ENCODE data around the gene ABTB1. TPM values are rescaled to one million over a fixed set of nuclear protein-coding genes. Genes with fewer than 3 reads are reported as not detected.

The ABTB1 gene
- total and polyA plus RNA-seq, 2 of the 13 experiments (the other 11 are each of a cell fraction or from before 2014, with no cell fraction given), result 0.42 to 14.5 TPM

- TF ChIP-seq NR0B2 (CRISPR knock-in tag; IDR thresholded peaks at IDR 0.05), result peak; percentile 80; the same call in 1 of the 2 replicates
- TF ChIP-seq ZSCAN9 (CRISPR knock-in tag; IDR thresholded peaks at IDR 0.05; ENCODE audit: borderline replicate concordance), result peak; percentile 63; the same call in 1 of the 2 replicates
- no peak for TF ChIP-seq ZNF468 (CRISPR knock-in tag; IDR thresholded peaks at IDR 0.05)
- TF ChIP-seq IRF1 (CRISPR knock-in tag; IDR thresholded peaks at IDR 0.05; ENCODE audit: low read depth), result 0 out of 2 replicates have a peak, but pooled peaks have one; percentile 53
- peak; percentile 22 for TF ChIP-seq CHCHD3 (CRISPR knock-in tag; IDR thresholded peaks at IDR 0.05)
- TF ChIP-seq MTA3 (CRISPR knock-in tag; IDR thresholded peaks at IDR 0.05), result no peak
- no peak for TF ChIP-seq PBX3 (CRISPR knock-in tag; IDR thresholded peaks at IDR 0.05; ENCODE audit: borderline replicate concordance)
- no peak for TF ChIP-seq ZNF264 (CRISPR knock-in tag; IDR thresholded peaks at IDR 0.05)
- TF ChIP-seq POLR2A (IDR thresholded peaks at IDR 0.05; ENCODE audit: insufficient read depth in 1 of 2, low read depth in 2 of 2, low read length in 2 of 2), result peak in 1 of 2 experiments; percentile 32; a peak in 1 of 4 replicates
- no peak for TF ChIP-seq ZNF737 (CRISPR knock-in tag; IDR thresholded peaks at IDR 0.05; ENCODE audit: borderline replicate concordance)
- TF ChIP-seq ZBTB3 (CRISPR knock-in tag; IDR thresholded peaks at IDR 0.05; ENCODE audit: borderline replicate concordance, low read depth), result no peak
- TF ChIP-seq HNRNPUL1 (IDR thresholded peaks at IDR 0.05; ENCODE audit: low read depth, low read length), result no peak
- peak; percentile 78; the same call in 1 of the 2 replicates for TF ChIP-seq POGK (CRISPR knock-in tag; conservative IDR thresholded peaks at IDR 0.05)
- TF ChIP-seq ZNF513 (CRISPR knock-in tag; conservative IDR thresholded peaks at IDR 0.05), result no peak
- peak; percentile 60; the same call in 1 of the 2 replicates for TF ChIP-seq SPEN (CRISPR knock-in tag; IDR thresholded peaks at IDR 0.05; ENCODE audit: low read depth)
- TF ChIP-seq KDM1A (CRISPR knock-in tag; IDR thresholded peaks at IDR 0.05), result 0 out of 2 replicates have a peak, but pooled peaks have one; percentile 63
- 0 out of 2 replicates have a peak, but pooled peaks have one; percentile 42 for TF ChIP-seq ZNF234 (CRISPR knock-in tag; conservative IDR thresholded peaks at IDR 0.05)
- no peak for TF ChIP-seq ZNF180 (CRISPR knock-in tag; IDR thresholded peaks at IDR 0.05; ENCODE audit: borderline replicate concordance, low read depth)
- 0 out of 2 replicates have a peak, but pooled peaks have one; percentile 32 for TF ChIP-seq MYPOP (CRISPR knock-in tag; IDR thresholded peaks at IDR 0.05)
- peak; percentile 91; the same call in 1 of the 2 replicates for TF ChIP-seq ZNF709 (CRISPR knock-in tag; IDR thresholded peaks at IDR 0.05)
Observed at GRCh38 chr3:127628788-127629466, 43.8 kb upstream of the ABTB1 start, which contains the start of gene PODXL2 (continued).

Measured in HepG2 (cell line).